Measurements from ENCODE around the gene TCN1. TPM values are rescaled to one million over a fixed set of nuclear protein-coding genes. Genes with fewer than 3 reads are reported as not detected.
"Not testable (repeated sequence)": the region's sequence is repeated elsewhere in the genome, so short reads cannot be mapped to it uniquely, and the experiment has no call there.

TCN1 gene
- total RNA-seq, 2 donors from 2014 or later = not detected

DNA sequence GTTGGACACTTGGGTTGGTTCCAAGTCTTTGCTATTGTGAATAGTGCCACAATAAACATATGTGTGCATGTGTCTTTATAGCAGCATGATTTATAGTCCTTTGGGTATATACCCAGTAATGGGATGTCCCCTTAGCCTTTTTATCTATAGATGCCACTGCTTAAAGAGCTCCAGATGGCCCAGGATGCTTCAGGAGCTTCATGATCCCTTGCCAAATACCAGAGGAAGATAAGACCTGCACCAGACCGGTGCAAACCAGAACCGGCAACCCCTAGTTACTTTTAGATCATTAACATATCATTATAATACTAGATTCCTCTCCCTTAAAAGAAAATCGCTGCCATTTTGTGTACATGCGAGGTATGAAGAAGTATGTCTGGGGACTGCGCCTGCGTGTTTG, 17.8 kb downstream of the TCN1 start:
- not testable (repeated sequence) for H3K9me3 Mint-ChIP-seq; ATAC-seq (replicated peaks in 1 of 2); H3K27me3 Mint-ChIP-seq (ENCODE audit: low read depth); H3K36me3 Mint-ChIP-seq (ENCODE audit: insufficient read depth in 2 of 2); H3K27ac Mint-ChIP-seq; DNase-seq; H3K4me3 Mint-ChIP-seq; H3K4me1 Mint-ChIP-seq (ENCODE audit: low read depth)

GRCh38 chr11:59847626-59848025, 18.7 kb downstream of the TCN1 start:
- H3K4me3 Mint-ChIP-seq = no peak overlapping the region
- no peak overlapping the region for H3K27ac Mint-ChIP-seq
- DNase-seq = no peak

DNA sequence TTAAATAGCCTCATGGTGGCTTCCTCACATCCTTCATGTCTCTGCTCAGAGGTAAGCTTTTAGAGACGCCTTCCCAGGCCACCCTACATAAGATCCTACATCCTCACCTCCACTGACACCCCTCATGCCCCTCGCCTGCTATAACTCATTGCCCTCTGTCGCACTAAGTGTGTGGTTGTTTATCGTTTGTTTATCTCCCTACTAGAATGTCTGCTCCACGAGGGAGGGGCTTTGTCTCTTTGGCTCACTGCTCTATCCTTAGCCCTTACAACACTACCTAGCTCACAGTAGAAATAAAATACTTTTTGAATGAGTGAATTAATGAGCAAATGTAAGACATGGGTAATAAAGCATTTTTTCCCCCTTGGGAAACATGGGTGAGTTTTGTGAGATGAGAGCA, 19.7 kb downstream of the TCN1 start:
- ATAC-seq (replicated peaks in 1 of 2) (no peak), DNase-seq (no peak)
- Mint-ChIP-seq H3K9me3 (peaks cover 1 to 2% of the 10 kb centered on the region in 2 donors), H3K27me3 (ENCODE audit: low read depth) (no peaks in the 10 kb centered on the region), H3K4me3 (no peak overlapping the region), H3K27ac (no peak overlapping the region), H3K4me1 (ENCODE audit: low read depth) (no peaks in the 10 kb centered on the region), H3K36me3 (ENCODE audit: insufficient read depth in 2 of 2) (no peaks in the 10 kb centered on the region)

More at GRCh38 chr11:59847626-59848025, 18.7 kb downstream of the TCN1 start:
- Mint-ChIP-seq H3K9me3 (peaks cover 1 to 2% of the 10 kb centered on the region in 2 donors), H3K36me3 (ENCODE audit: insufficient read depth in 2 of 2) (no peaks in the 10 kb centered on the region), H3K27me3 (ENCODE audit: low read depth) (no peaks in the 10 kb centered on the region), H3K4me1 (ENCODE audit: low read depth) (no peaks in the 10 kb centered on the region)
- ATAC-seq (replicated peaks in 1 of 2) = no peak

DNA sequence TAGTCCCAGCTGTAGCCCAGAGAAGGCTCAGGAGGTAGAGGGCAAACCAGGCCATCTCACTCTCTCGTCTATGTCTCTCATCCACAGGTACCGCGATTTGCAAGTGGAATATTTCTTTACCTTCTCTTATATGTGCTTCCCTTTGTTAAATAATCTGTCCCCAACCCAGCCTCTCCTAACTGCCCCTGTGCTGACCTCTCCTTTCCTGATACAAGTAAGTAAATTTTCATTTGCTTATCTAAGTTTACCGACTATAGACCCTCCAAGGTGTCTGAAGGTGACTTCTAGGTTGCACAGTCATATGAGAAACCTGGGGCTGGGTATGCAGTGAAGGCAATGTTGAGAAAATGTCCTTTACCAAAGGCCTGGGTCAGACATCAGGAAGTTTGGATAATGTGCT, 20.9 kb downstream of the TCN1 start, which contains the start of gene CBLIF:
CBLIF (minus strand) TSS at position 101 of the 400 bp plus-strand sequence; CDS start at position 55, 46 bp downstream.
- no peak within 1 kb of the TSS for H3K27ac Mint-ChIP-seq
- H3K4me1 Mint-ChIP-seq (ENCODE audit: low read depth) = no peaks in the 10 kb centered on the region
- H3K9me3 Mint-ChIP-seq = peaks cover 0 to 1% of the 10 kb centered on the region in 2 donors
- ATAC-seq (replicated peaks in 1 of 2) = no peak
- H3K4me3 Mint-ChIP-seq = no peak within 1 kb of the TSS
- no peaks in the 10 kb centered on the region for H3K36me3 Mint-ChIP-seq (ENCODE audit: insufficient read depth in 2 of 2)
- no peak for DNase-seq
- no peaks in the 10 kb centered on the region for H3K27me3 Mint-ChIP-seq (ENCODE audit: low read depth)

GRCh38 chr11:59842316-59842715, 24.0 kb downstream of the TCN1 start:
- Mint-ChIP-seq H3K27ac (no peak overlapping the region), H3K4me1 (ENCODE audit: low read depth) (no peaks in the 10 kb centered on the region), H3K27me3 (ENCODE audit: low read depth) (peaks cover 8% of the 10 kb centered on the region), H3K4me3 (no peak overlapping the region), H3K9me3 (no peaks in the 10 kb centered on the region), H3K36me3 (ENCODE audit: insufficient read depth in 2 of 2) (no peaks in the 10 kb centered on the region)
- ATAC-seq (replicated peaks in 1 of 2) (no peak), DNase-seq (no peak)

DNA sequence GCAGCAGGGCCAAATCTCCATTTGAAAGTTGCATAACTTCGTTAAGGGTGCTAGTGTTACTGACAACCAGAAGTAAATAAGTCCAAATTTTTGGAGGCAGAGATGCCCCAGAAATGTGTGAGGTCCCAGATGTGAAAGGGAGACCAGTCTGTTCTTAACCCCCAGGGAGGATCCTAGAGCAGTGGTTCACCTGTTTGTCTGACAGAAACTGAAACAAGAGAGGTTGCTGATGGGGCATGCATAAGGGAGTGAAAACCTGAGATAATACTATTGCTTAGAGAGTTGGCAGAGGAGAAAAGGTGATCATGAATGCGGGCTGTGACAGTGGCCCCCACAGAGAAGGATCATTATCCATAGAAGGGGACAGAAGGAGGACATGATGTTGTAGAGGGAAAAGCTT, 24.8 kb downstream of the TCN1 start:
- Mint-ChIP-seq H3K4me1 (ENCODE audit: low read depth) (no peaks in the 10 kb centered on the region), H3K36me3 (ENCODE audit: insufficient read depth in 2 of 2) (no peaks in the 10 kb centered on the region), H3K27me3 (ENCODE audit: low read depth) (peaks cover 8% of the 10 kb centered on the region), H3K27ac (no peak overlapping the region), H3K9me3 (no peaks in the 10 kb centered on the region), H3K4me3 (no peak overlapping the region)
- DNase-seq (no peak), ATAC-seq (replicated peaks in 1 of 2) (no peak)

DNA sequence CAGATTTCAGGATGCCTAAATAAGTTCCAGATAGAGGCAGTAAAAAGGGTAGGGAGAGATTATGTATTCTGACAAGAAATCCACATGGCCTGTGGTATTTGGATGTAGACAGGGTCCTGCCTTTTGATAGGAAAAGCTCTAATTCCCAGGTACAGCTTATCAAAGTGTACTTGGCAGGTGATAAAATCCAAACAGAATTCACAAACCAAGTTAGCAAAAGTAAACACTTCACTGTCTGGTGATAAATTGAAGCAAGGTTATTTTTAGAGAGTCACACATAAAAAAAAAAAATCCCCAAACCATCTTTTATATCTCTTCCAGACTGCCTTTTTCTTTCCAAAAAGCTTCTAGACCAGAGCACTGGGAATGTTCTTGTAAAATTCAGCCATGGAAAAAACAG, 26.7 kb downstream of the TCN1 start:
- Mint-ChIP-seq H3K36me3 (ENCODE audit: insufficient read depth in 2 of 2) (no peaks in the 10 kb centered on the region), H3K27ac (no peak overlapping the region), H3K9me3 (no peaks in the 10 kb centered on the region), H3K4me1 (ENCODE audit: low read depth) (no peaks in the 10 kb centered on the region), H3K27me3 (ENCODE audit: low read depth) (peaks cover 8% of the 10 kb centered on the region), H3K4me3 (no peak overlapping the region)
- DNase-seq (no peak), ATAC-seq (replicated peaks in 1 of 2) (no peak)

GRCh38 chr11:59833602-59834001, 32.7 kb downstream of the TCN1 start:
- Mint-ChIP-seq H3K36me3 (ENCODE audit: insufficient read depth in 2 of 2) (no peaks in the 10 kb centered on the region), H3K4me3 (no peak overlapping the region), H3K4me1 (ENCODE audit: low read depth) (peaks cover 7% of the 10 kb centered on the region)

DNA sequence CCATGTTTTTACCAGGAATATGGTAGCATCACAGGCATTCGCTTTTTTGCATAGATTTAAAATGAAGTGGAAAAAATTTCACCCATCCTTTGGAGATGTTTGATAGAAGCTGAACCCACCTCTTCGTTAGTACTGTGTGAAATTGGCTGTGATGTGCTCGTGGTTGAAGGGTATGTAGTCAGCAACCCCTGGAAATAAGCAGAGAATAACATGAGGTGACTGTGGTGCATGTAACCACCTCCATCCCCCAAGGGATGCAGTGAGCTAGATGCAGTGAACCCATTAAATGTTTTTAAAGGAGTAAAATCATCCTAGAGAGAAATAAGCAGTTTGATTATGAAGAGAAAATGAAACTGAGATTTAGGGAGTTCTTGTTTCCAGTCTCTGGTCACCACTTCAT, 36.9 kb downstream of the TCN1 start:
- DNase-seq (no peak), ATAC-seq (replicated peaks in 1 of 2) (no peak)
- Mint-ChIP-seq H3K4me3 (peak overlapping the region in 1 of 2 donors; percentile 19), H3K36me3 (ENCODE audit: insufficient read depth in 2 of 2) (no peaks in the 10 kb centered on the region), H3K4me1 (ENCODE audit: low read depth) (peaks cover 7% of the 10 kb centered on the region), H3K27me3 (ENCODE audit: low read depth) (no peaks in the 10 kb centered on the region), H3K27ac (no peak overlapping the region), H3K9me3 (no peaks in the 10 kb centered on the region)

More at GRCh38 chr11:59833602-59834001, 32.7 kb downstream of the TCN1 start:
- ATAC-seq (replicated peaks in 1 of 2) = no peak
- DNase-seq = no peak
- H3K27me3 Mint-ChIP-seq (ENCODE audit: low read depth) = peaks cover 8% of the 10 kb centered on the region
- H3K27ac Mint-ChIP-seq = no peak overlapping the region
- no peaks in the 10 kb centered on the region for H3K9me3 Mint-ChIP-seq

DNA sequence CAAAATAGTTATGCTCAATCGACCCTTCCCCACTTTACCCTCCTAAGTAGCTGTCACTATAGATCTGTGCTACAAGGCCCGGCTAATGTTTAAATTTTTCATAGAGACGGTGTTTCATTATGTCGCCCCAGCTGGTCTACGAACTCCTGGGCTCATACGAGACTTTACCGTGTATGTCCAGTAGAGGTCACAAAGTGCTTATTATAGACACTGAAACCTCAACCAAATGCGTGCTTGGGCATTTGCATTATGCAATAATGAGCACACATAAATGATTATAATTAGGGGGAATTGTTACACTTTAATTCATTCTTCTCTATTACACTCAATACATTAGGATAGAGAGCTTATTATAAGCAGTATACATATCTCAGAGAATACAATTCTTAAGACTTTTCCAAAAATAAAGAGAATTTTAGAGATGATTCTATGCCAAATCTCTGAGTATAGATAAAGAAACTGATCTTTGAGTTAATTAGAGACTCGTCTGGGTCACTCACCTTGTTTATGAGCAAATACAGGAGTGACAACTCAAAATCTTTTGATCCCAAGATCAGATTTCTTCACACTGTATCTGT, 43.2 kb downstream of the TCN1 start:
- H3K27ac Mint-ChIP-seq = no peak overlapping the region
- no peaks in the 10 kb centered on the region for H3K36me3 Mint-ChIP-seq (ENCODE audit: insufficient read depth in 2 of 2)
- ATAC-seq (replicated peaks in 1 of 2) = peak; percentile 75 to 78
- no peak overlapping the region for H3K4me3 Mint-ChIP-seq
- H3K4me1 Mint-ChIP-seq (ENCODE audit: low read depth) = peaks cover 5% of the 10 kb centered on the region
- DNase-seq = peak; percentile 23 to 27
- no peaks in the 10 kb centered on the region for H3K27me3 Mint-ChIP-seq (ENCODE audit: low read depth)
- no peaks in the 10 kb centered on the region for H3K9me3 Mint-ChIP-seq

DNA sequence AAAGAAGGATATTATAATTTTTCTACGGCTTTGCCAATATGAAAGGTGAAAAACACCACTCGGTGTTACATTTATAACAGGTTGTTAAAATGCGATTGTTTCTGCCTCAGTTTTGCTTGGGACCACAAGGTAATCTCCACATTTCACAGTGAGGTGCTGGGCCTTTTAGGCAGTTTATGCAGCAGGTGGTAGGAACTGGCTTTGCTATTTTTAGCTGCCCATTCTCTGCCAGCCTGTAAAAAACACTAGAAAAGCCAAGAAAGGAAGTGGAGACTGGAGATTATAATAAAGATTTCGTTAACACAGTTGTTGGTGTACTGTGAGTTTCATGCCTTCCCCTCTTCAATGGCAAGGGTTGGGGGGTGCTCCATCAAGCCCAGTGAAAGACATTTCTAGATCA, 47.7 kb downstream of the TCN1 start:
- DNase-seq = no peak
- ATAC-seq (replicated peaks in 1 of 2) = no peak
- no peaks in the 10 kb centered on the region for H3K27me3 Mint-ChIP-seq (ENCODE audit: low read depth)
- no peak overlapping the region for H3K4me3 Mint-ChIP-seq
- no peaks in the 10 kb centered on the region for H3K9me3 Mint-ChIP-seq
- peaks cover 13% of the 10 kb centered on the region for H3K4me1 Mint-ChIP-seq (ENCODE audit: low read depth)
- H3K36me3 Mint-ChIP-seq (ENCODE audit: insufficient read depth in 2 of 2) = no peaks in the 10 kb centered on the region
- H3K27ac Mint-ChIP-seq = no peak overlapping the region

GRCh38 chr11:59816434-59816833, 49.9 kb downstream of the TCN1 start:
- H3K4me3 Mint-ChIP-seq; H3K27me3 Mint-ChIP-seq (ENCODE audit: low read depth); DNase-seq; H3K9me3 Mint-ChIP-seq; H3K27ac Mint-ChIP-seq; H3K36me3 Mint-ChIP-seq (ENCODE audit: insufficient read depth in 2 of 2); ATAC-seq (replicated peaks in 1 of 2): not testable (repeated sequence)
- peaks cover 10% of the 10 kb centered on the region for H3K4me1 Mint-ChIP-seq (ENCODE audit: low read depth)

DNA sequence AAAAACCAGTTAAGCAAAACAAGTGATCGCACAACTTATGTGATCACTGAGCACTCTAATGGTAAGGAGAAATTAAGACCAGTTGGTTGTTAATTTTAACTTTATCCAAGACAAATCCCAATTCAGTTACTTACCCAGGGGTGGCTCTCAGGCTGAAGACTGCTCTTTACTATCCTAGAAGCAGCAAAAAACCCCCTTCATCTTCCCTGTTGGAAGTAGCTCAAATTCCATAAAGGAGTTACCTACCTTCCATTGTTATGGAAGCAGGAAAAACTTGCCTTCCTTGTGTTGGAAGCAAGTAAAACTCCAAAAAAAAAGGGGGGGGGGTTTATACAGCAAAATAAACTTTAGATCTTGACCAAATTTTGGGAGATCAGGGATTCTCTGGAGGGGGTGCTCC, 50.5 kb downstream of the TCN1 start:
- H3K4me3 Mint-ChIP-seq = no peak overlapping the region
- peaks cover 0 to 3% of the 10 kb centered on the region in 2 donors for H3K9me3 Mint-ChIP-seq
- peaks cover 17% of the 10 kb centered on the region for H3K4me1 Mint-ChIP-seq (ENCODE audit: low read depth)
- H3K27me3 Mint-ChIP-seq (ENCODE audit: low read depth) = no peaks in the 10 kb centered on the region
- no peak for ATAC-seq (replicated peaks in 1 of 2)
- DNase-seq = no peak
- peaks cover 2 to 4% of the 10 kb centered on the region in 2 donors for H3K36me3 Mint-ChIP-seq (ENCODE audit: insufficient read depth in 2 of 2)
- H3K27ac Mint-ChIP-seq = no peak overlapping the region

DNA sequence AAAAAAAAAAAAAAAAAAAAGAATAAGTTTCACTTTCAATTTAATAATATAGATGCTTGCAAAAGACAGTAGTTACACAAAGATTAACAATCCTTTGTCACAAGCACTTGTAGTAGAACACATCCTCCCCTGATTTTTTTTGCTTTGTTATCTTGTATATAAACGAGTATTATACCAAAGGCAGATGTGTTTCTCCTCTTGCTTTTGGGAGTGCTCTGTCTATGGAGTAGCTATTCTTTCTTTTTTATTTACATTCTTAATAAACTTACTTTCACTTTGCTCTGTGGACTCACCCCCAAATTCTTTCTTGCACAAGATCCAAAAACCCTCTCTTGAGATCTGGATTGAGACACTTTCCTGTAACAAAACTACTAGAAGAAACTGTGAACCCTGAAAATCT, 52.3 kb downstream of the TCN1 start:
- no peak for DNase-seq
- H3K9me3 Mint-ChIP-seq = peaks cover 0 to 3% of the 10 kb centered on the region in 2 donors
- no peaks in the 10 kb centered on the region for H3K27me3 Mint-ChIP-seq (ENCODE audit: low read depth)
- peaks cover 26% of the 10 kb centered on the region for H3K4me1 Mint-ChIP-seq (ENCODE audit: low read depth)
- peaks cover 2 to 5% of the 10 kb centered on the region in 2 donors for H3K36me3 Mint-ChIP-seq (ENCODE audit: insufficient read depth in 2 of 2)
- peak overlapping the region; percentile 39 for H3K27ac Mint-ChIP-seq
- no peak for ATAC-seq (replicated peaks in 1 of 2)
- peak overlapping the region; percentile 4 to 62 for H3K4me3 Mint-ChIP-seq
